HEK293T (cell line): ENCODE data around the gene CNKSR2.

Experiments used
- BHLHE40 ChIP-seq: fragments of 450-650 bp; IDR thresholded peaks from 2 replicates; pipeline ENCODE4 v1.6.1; 2016; ENCODE audit warnings: mild to moderate bottlenecking, moderate library complexity, borderline replicate concordance
- ELF4 ChIP-seq: fragments of 450-650 bp; IDR thresholded peaks from 2 replicates; pipeline ENCODE4 v1.6.1; 2017; ENCODE audit warnings: antibody characterized with exemption
- FOXA1 ChIP-seq: fragments of 450-650 bp; IDR thresholded peaks from 2 replicates; pipeline ENCODE4 v1.6.1; 2016; ENCODE audit warnings: mild to moderate bottlenecking
- FOXK2 ChIP-seq: fragments of 450-650 bp; IDR thresholded peaks from 2 replicates; pipeline ENCODE4 v1.6.1; 2016; ENCODE audit warnings: mild to moderate bottlenecking
- FOXM1 ChIP-seq: fragments of 450-650 bp; IDR thresholded peaks from 2 replicates; pipeline ENCODE4 v1.6.1; 2017; ENCODE audit warnings: mild to moderate bottlenecking, borderline replicate concordance
- L3MBTL2 ChIP-seq: fragments of 450-650 bp; conservative IDR thresholded peaks from 2 replicates; pipeline ENCODE4 v1.6.1; 2016; ENCODE audit warnings: mild to moderate bottlenecking
- NFRKB ChIP-seq: fragments of 450-650 bp; IDR thresholded peaks from 2 replicates; pipeline ENCODE4 v1.6.1; 2016; ENCODE audit warnings: mild to moderate bottlenecking, moderate library complexity
- SP1 ChIP-seq: fragments of 450-650 bp; IDR thresholded peaks from 2 replicates; pipeline ENCODE4 v1.6.1; 2017
- SUZ12 ChIP-seq: fragments of 450-650 bp; IDR thresholded peaks from 2 replicates; pipeline ENCODE4 v1.6.1; 2016; ENCODE audit warnings: mild to moderate bottlenecking
- TARDBP ChIP-seq: fragments of 450-650 bp; IDR thresholded peaks from 2 replicates; pipeline ENCODE4 v1.6.1; 2016

DNA sequence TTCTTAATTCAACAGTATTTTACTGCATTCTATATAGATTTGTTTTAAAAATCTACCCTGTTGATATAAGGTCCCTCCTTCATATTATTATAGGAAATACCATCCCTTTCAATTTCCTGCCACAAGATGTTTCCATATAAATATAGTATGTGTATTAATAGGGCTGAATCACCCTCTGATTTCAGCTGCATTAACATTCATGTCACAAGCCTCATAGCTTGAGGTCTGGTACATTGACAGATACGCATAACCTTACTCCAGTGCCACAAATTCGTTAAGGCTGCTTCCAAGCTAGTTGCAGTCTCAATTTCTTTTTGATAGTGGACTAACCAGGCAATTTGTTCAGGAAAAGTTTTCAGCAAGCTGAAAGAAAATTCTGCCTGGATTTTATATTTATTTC lies 155.6 kb downstream of the CNKSR2 start:
- TF ChIP-seq SUZ12: no peak
- no peak for TF ChIP-seq ELF4
- no peak for TF ChIP-seq FOXK2
- TF ChIP-seq FOXA1: no peak
- TF ChIP-seq SP1: no peak
- no peak for TF ChIP-seq FOXM1
- TF ChIP-seq NFRKB: no peak
- TF ChIP-seq L3MBTL2: no peak
- no peak for TF ChIP-seq TARDBP
- no peak for TF ChIP-seq BHLHE40
